IMR-90 (cell line): Measurements from ENCODE around the gene DSE. TPM values are rescaled to one million over a fixed set of nuclear protein-coding genes. Genes with fewer than 3 reads are reported as not detected.

ENCODE experiments used
- ATAC-seq: fragments of 200-7000 bp; cut with Tn5 transposase; 2 replicates; pipeline ENCODE4 v1.9.1; 2020; ENCODE audit warnings: low read depth, mild to moderate bottlenecking, moderate library complexity
- BruUV-seq: library from RNA; stranded (reverse); fragments of 400-500 nt; replicated peaks from 2 replicates; lab custom pipeline; 2021; lab: Mats Ljungman, UMichigan
- CTCF ChIA-PET: fragments of 300-600 bp; formaldehyde crosslinking; extraction: SDS; loops from one replicate; lab custom pipeline; 2021; ENCODE audit warnings: antibody characterized with exemption; lab: Yijun Ruan, JAX
- POLR2A ChIA-PET: fragments of 300-600 bp; sonication (Branson Sonifier 250); formaldehyde crosslinking; loops from one replicate; lab custom pipeline; 2022; ENCODE audit warnings: antibody characterized with exemption; ENCODE audit not compliant: unreplicated experiment; lab: Charles Lee
- DNase-seq: peaks from one replicate; pipeline ENCODE4 v3.0.0; 2013
- H2AFZ ChIP-seq: replicated peaks from 2 replicates; pipeline ENCODE3; 2013; ENCODE audit warnings: low read length, mild to moderate bottlenecking; ENCODE audit not compliant: poor library complexity
- H2AK5ac ChIP-seq: 2 replicates; pipeline ENCODE4 v1.6.1; 2013; ENCODE audit warnings: low read depth, low read length, inconsistent platforms
- H2AK9ac ChIP-seq: replicated peaks from 2 replicates; pipeline ENCODE3; 2013; ENCODE audit warnings: mild to moderate bottlenecking, low read depth, low read length, moderate library complexity; ENCODE audit not compliant: poor library complexity
- H2BK120ac ChIP-seq: 2 replicates; pipeline ENCODE4 v1.6.1; 2013; ENCODE audit warnings: low read depth, low read length, inconsistent platforms
- H2BK15ac ChIP-seq: 3 replicates; pipeline ENCODE4 v1.6.1; 2013; ENCODE audit warnings: low read depth, low read length, inconsistent platforms
- H2BK20ac ChIP-seq: 2 replicates; pipeline ENCODE4 v1.6.1; 2013; ENCODE audit warnings: low read depth, mild to moderate bottlenecking, inconsistent platforms, low read length, moderate library complexity
- H2BK5ac ChIP-seq: 2 replicates; pipeline ENCODE4 v1.6.1; 2013; ENCODE audit warnings: mild to moderate bottlenecking, low read depth, low read length, inconsistent platforms; ENCODE audit not compliant: poor library complexity, severe bottlenecking
- H3K14ac ChIP-seq: replicated peaks from 2 replicates; pipeline ENCODE4 v1.6.1; 2013; ENCODE audit warnings: low read depth, low read length, inconsistent platforms
- H3K18ac ChIP-seq: 2 replicates; pipeline ENCODE4 v1.6.1; 2013; ENCODE audit warnings: low read depth, low read length, control low read depth
- H3K23ac ChIP-seq: 2 replicates; pipeline ENCODE4 v1.6.1; 2013; ENCODE audit warnings: low read depth, low read length, inconsistent platforms
- H3K27ac ChIP-seq: 2 replicates; pipeline ENCODE4 v1.5.1; 2013; ENCODE audit warnings: mild to moderate bottlenecking, control low read depth, low read length; ENCODE audit not compliant: insufficient read depth
- H3K27me3 ChIP-seq: 2 replicates; pipeline ENCODE4 v1.6.1; 2013; ENCODE audit warnings: low read length; ENCODE audit not compliant: control insufficient read depth, insufficient read depth
- H3K36me3 ChIP-seq: 2 replicates; pipeline ENCODE4 v1.6.1; 2013; ENCODE audit warnings: low read length, mixed read lengths; ENCODE audit not compliant: control insufficient read depth, insufficient read depth
- H3K4ac ChIP-seq: 2 replicates; pipeline ENCODE4 v1.6.1; 2013; ENCODE audit warnings: low read depth, low read length, inconsistent platforms
- H3K4me1 ChIP-seq: 2 replicates; pipeline ENCODE4 v1.6.1; 2013; ENCODE audit warnings: low read length, mixed read lengths; ENCODE audit not compliant: control insufficient read depth, insufficient read depth
- H3K4me2 ChIP-seq: 2 replicates; pipeline ENCODE4 v1.6.1; 2013; ENCODE audit warnings: low read depth, mild to moderate bottlenecking, control low read depth, low read length, moderate library complexity
- H3K4me3 ChIP-seq: 2 replicates; pipeline ENCODE4 v1.5.1; 2013; ENCODE audit warnings: low read depth, mild to moderate bottlenecking, control low read depth, low read length, moderate library complexity; ENCODE audit not compliant: insufficient read depth
- H3K56ac ChIP-seq: 2 replicates; pipeline ENCODE4 v1.6.1; 2013; ENCODE audit warnings: low read length, inconsistent platforms; ENCODE audit not compliant: insufficient read depth; ENCODE audit errors: extremely low read depth
- H3K79me1 ChIP-seq, 2 experiments: 2 replicates each; pipeline ENCODE4 v1.6.1; 2013; ENCODE audit warnings: low read length in 2 of 2, inconsistent platforms in 1 of 2, low read depth in 1 of 2
- H3K9ac ChIP-seq: 2 replicates; pipeline ENCODE4 v1.6.1; 2013; ENCODE audit warnings: low read depth, low read length, control low read depth
- H3K9me1 ChIP-seq: 2 replicates; pipeline ENCODE4 v1.6.1; 2013; ENCODE audit warnings: low read length, inconsistent platforms; ENCODE audit not compliant: insufficient read depth
- H3K9me3 ChIP-seq: 2 replicates; pipeline ENCODE4 v1.6.1; 2013; ENCODE audit warnings: low read length; ENCODE audit not compliant: control insufficient read depth, insufficient read depth
- H4K20me1 ChIP-seq: 2 replicates; pipeline ENCODE4 v1.6.1; 2013; ENCODE audit warnings: low read length, inconsistent platforms; ENCODE audit not compliant: insufficient read depth
- H4K5ac ChIP-seq: 2 replicates; pipeline ENCODE4 v1.6.1; 2013; ENCODE audit warnings: mild to moderate bottlenecking, low read depth, low read length, control low read depth
- H4K8ac ChIP-seq, 2 experiments: 2 replicates each; pipeline ENCODE4 v1.6.1; 2013; ENCODE audit warnings: low read depth in 2 of 2, low read length in 2 of 2, control low read depth in 1 of 2, inconsistent platforms in 1 of 2
- H4K91ac ChIP-seq: 2 replicates; pipeline ENCODE4 v1.6.1; 2013; ENCODE audit warnings: low read depth, low read length, inconsistent platforms; ENCODE audit not compliant: insufficient read depth
- BHLHE40 ChIP-seq: fragments of 150-350 bp; IDR thresholded peaks from 2 replicates; pipeline ENCODE4 v1.6.1; 2016; ENCODE audit warnings: mild to moderate bottlenecking, low read depth, low read length
- CEBPB ChIP-seq: IDR thresholded peaks from 2 replicates; pipeline ENCODE4 v1.6.1; 2012; ENCODE audit warnings: low read depth, low read length, improper control_type of control experiment
- CHD1 ChIP-seq: IDR thresholded peaks from 2 replicates; pipeline ENCODE4 v1.6.1; 2012; ENCODE audit warnings: low read depth, low read length, improper control_type of control experiment
- FOS ChIP-seq: fragments of 150-350 bp; IDR thresholded peaks from 2 replicates; pipeline ENCODE4 v1.6.1; 2016; ENCODE audit warnings: low read depth, low read length
- MAFK ChIP-seq: IDR thresholded peaks from 2 replicates; pipeline ENCODE4 v1.6.1; 2012; ENCODE audit warnings: low read depth, low read length, improper control_type of control experiment
- MAZ ChIP-seq: IDR thresholded peaks from 2 replicates; pipeline ENCODE4 v1.6.1; 2012; ENCODE audit warnings: low read depth, mild to moderate bottlenecking, low read length, improper control_type of control experiment, moderate library complexity, borderline replicate concordance
- MXI1 ChIP-seq: IDR thresholded peaks from 2 replicates; pipeline ENCODE4 v1.6.1; 2012; ENCODE audit warnings: low read depth, mild to moderate bottlenecking, low read length, moderate library complexity, borderline replicate concordance
- NFE2L2 ChIP-seq: fragments of 150-350 bp; IDR thresholded peaks from 2 replicates; pipeline ENCODE4 v1.6.1; 2016; ENCODE audit warnings: low read depth, mild to moderate bottlenecking, low read length
- POLR2A ChIP-seq: IDR thresholded peaks from 2 replicates; pipeline ENCODE4 v1.6.1; 2012; ENCODE audit warnings: mild to moderate bottlenecking, low read depth, low read length
- RAD21 ChIP-seq: IDR thresholded peaks from 2 replicates; pipeline ENCODE4 v1.6.1; 2012; ENCODE audit warnings: low read length, improper control_type of control experiment
- RCOR1 ChIP-seq: IDR thresholded peaks from 2 replicates; pipeline ENCODE4 v1.6.1; 2012; ENCODE audit warnings: mild to moderate bottlenecking, low read length, improper control_type of control experiment; ENCODE audit not compliant: insufficient replicate concordance
- RFX5 ChIP-seq: IDR thresholded peaks from 2 replicates; pipeline ENCODE4 v1.8.0; 2012; ENCODE audit warnings: low read depth, mild to moderate bottlenecking, low read length, moderate library complexity
- SMC3 ChIP-seq: fragments of 150-350 bp; IDR thresholded peaks from 2 replicates; pipeline ENCODE4 v1.6.1; 2016; ENCODE audit warnings: low read depth, mild to moderate bottlenecking, antibody characterized with exemption, low read length, moderate library complexity
- WGBS, 2 experiments: methylation state at CpG; one replicate each; pipeline versions ENCODE4 v1.1.5 to v1.1.7; 2013; ENCODE audit warnings: missing lambda C conversion rate in 2 of 2; ENCODE audit not compliant: insufficient read length in 1 of 2; ENCODE audit errors: extremely low coverage in 2 of 2; 5-methylcytosine and 5-hydroxymethylcytosine counted together
- dilution Hi-C: fragments of 300-500 bp; cut with HindIII; formaldehyde crosslinking; loops from one replicate; pipeline ENCODE4 v1.14.3; 2018; ENCODE audit warnings: low sequenced_read_pairs; ENCODE audit not compliant: unreplicated experiment
- in situ Hi-C: fragments of 300-500 bp; cut with MboI; formaldehyde crosslinking; loops from 3 replicates; pipeline ENCODE4 v1.14.3; 2019; ENCODE audit warnings: low sequenced_read_pairs, inconsistent platforms, mixed read lengths
- intact Hi-C: fragments of 100-400 bp; cut with micrococcal nuclease; formaldehyde crosslinking; loops from 2 replicates; pipeline ENCODE4 v1.10.0; 2022
- polyA plus RNA-seq, 3 experiments: library from polyadenylated mRNA; depleted of rRNA; stranded (reverse); fragments of >200 nt; gene quantifications; 2 replicates each; pipeline ENCODE4 v1.2.3, GENCODE V29; 2012; ENCODE audit warnings: low replicate concordance in 1 of 3
- total RNA-seq: library from RNA; depleted of rRNA; stranded (reverse); fragments of >200 nt; gene quantifications from 2 replicates; pipeline ENCODE4 v1.2.3, GENCODE V29; 2012
- TF ChIP-seq, protein P1 (sequence below): fragments of 150-350 bp; IDR thresholded peaks from 2 replicates; pipeline ENCODE4 v1.6.1; 2017; ENCODE audit warnings: mild to moderate bottlenecking, antibody characterized with exemption, low read length, low read depth
- TF ChIP-seq, protein P2 (sequence below): conservative IDR thresholded peaks from 2 replicates; pipeline ENCODE4 v1.5.1; 2012; ENCODE audit warnings: mild to moderate bottlenecking, low read depth, low read length, improper control_type of control experiment
- TF ChIP-seq, protein P3 (sequence below): fragments of 150-350 bp; IDR thresholded peaks from 2 replicates; pipeline ENCODE4 v1.6.1; 2016; ENCODE audit warnings: low read depth, mild to moderate bottlenecking, low read length, moderate library complexity, borderline replicate concordance

DSE gene
- total and polyA plus RNA-seq, 2 of the 4 experiments (the other 2 are of a cell fraction) = 48.0 to 154 TPM

DNA sequence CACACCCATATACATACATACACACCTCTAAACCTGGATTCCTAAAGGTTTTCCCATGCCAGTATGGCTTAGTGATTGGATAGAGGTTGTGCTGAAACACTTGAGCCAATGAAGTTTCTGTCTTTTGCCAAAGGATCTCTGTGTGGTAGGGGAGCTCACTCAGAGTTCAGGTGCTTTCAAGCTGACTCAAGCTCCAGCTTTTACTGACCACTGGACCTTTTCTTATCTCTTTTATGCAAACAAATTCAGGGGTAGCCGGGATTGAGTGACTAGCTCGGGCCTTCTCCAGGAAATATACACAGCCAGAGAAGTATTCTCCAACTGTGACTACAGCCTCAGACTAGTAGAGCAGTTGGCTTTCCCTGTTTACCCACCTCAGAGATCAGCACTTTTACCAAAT lies 21.5 kb upstream of the DSE start:
- no peaks in the 10 kb centered on the region for H3K9me1 ChIP-seq
- no peak overlapping the region; the same call in 1 of the 2 replicates for H4K91ac ChIP-seq
- no peak overlapping the region for H3K4me3 ChIP-seq
- no peak overlapping the region; the same call in 1 of the 2 replicates for H3K27ac ChIP-seq
- peak overlapping the region; percentile 67 for H2AFZ ChIP-seq
- in situ Hi-C loops = no loop called here
- no peak overlapping the region for H3K4me2 ChIP-seq
- H3K79me1 ChIP-seq = no peaks in the 10 kb centered on the region
- no peak overlapping the region for H2BK5ac ChIP-seq
- TF ChIP-seq, protein P1, sequence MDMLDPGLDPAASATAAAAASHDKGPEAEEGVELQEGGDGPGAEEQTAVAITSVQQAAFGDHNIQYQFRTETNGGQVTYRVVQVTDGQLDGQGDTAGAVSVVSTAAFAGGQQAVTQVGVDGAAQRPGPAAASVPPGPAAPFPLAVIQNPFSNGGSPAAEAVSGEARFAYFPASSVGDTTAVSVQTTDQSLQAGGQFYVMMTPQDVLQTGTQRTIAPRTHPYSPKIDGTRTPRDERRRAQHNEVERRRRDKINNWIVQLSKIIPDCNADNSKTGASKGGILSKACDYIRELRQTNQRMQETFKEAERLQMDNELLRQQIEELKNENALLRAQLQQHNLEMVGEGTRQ = no peak
- TF ChIP-seq RFX5 (no peak), RAD21 (no peak), BHLHE40 (no peak), MAZ (no peak), NFE2L2 (no peak), RCOR1 (no peak), FOS (no peak), MAFK (no peak), POLR2A (no peak), CEBPB (no peak), MXI1 (no peak), CHD1 (no peak), SMC3 (no peak)
- TF ChIP-seq, protein P2, sequence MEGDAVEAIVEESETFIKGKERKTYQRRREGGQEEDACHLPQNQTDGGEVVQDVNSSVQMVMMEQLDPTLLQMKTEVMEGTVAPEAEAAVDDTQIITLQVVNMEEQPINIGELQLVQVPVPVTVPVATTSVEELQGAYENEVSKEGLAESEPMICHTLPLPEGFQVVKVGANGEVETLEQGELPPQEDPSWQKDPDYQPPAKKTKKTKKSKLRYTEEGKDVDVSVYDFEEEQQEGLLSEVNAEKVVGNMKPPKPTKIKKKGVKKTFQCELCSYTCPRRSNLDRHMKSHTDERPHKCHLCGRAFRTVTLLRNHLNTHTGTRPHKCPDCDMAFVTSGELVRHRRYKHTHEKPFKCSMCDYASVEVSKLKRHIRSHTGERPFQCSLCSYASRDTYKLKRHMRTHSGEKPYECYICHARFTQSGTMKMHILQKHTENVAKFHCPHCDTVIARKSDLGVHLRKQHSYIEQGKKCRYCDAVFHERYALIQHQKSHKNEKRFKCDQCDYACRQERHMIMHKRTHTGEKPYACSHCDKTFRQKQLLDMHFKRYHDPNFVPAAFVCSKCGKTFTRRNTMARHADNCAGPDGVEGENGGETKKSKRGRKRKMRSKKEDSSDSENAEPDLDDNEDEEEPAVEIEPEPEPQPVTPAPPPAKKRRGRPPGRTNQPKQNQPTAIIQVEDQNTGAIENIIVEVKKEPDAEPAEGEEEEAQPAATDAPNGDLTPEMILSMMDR = no peak
- TF ChIP-seq, protein P3, sequence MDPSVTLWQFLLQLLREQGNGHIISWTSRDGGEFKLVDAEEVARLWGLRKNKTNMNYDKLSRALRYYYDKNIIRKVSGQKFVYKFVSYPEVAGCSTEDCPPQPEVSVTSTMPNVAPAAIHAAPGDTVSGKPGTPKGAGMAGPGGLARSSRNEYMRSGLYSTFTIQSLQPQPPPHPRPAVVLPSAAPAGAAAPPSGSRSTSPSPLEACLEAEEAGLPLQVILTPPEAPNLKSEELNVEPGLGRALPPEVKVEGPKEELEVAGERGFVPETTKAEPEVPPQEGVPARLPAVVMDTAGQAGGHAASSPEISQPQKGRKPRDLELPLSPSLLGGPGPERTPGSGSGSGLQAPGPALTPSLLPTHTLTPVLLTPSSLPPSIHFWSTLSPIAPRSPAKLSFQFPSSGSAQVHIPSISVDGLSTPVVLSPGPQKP = no peak
- H2AK5ac ChIP-seq = peak overlapping the region; percentile 78
- DNase-seq = peak; percentile 50
- ChIA-PET POLR2A (no interaction called here), CTCF (no interaction called here)
- no peaks in the 10 kb centered on the region for H3K9me3 ChIP-seq
- H3K56ac ChIP-seq = no peak overlapping the region
- peak; percentile 27; the same call in 1 of the 2 replicates for ATAC-seq
- no CpG with 5 or more reads among the region's 2 CpGs for WGBS, 2 experiments
- BruUV-seq = no TSS peak
- dilution Hi-C loops = no loop called here
- no peak overlapping the region; the same call in 2 of the 3 replicates for H2BK15ac ChIP-seq
- H3K27me3 ChIP-seq = no peaks in the 10 kb centered on the region
- peak overlapping the region; percentile 79 for H4K5ac ChIP-seq
- peaks cover 6% of the 10 kb centered on the region for H3K4me1 ChIP-seq
- H3K9ac ChIP-seq = no peak overlapping the region; the same call in 1 of the 2 replicates
- no peak overlapping the region for H2AK9ac ChIP-seq
- H2BK120ac ChIP-seq = peak overlapping the region; percentile 20; the same call in 1 of the 2 replicates
- no peak overlapping the region for H2BK20ac ChIP-seq
- H3K18ac ChIP-seq = peak overlapping the region; percentile 80
- peak overlapping the region; percentile 49; the same call in 1 of the 2 replicates for H3K23ac ChIP-seq
- H4K20me1 ChIP-seq = no peaks in the 10 kb centered on the region
- no peaks in the 10 kb centered on the region for H3K36me3 ChIP-seq
- H3K14ac ChIP-seq = peak overlapping the region; percentile 17
- H4K8ac ChIP-seq = peak overlapping the region in 1 of 2 experiments; percentile 71; a peak in 2 of 4 replicates
- intact Hi-C loops = no loop called here
- H3K4ac ChIP-seq = peak overlapping the region; percentile 69
